Measurements from ENCODE around the gene CDC42EP5. TPM values are rescaled to one million over a fixed set of nuclear protein-coding genes. Genes with fewer than 3 reads are reported as not detected.
"Not testable (repeated sequence)": the region's sequence is repeated elsewhere in the genome, so short reads cannot be mapped to it uniquely, and the experiment has no call there.

The CDC42EP5 gene
- total and polyA plus RNA-seq, 10 of the 15 experiments (the other 5 are each of a cell fraction or from before 2014, with no cell fraction given), result 0.42 to 1.8 (median 1.4) TPM; not detected in 6

GRCh38 chr19:54493967-54494585 is 21.0 kb upstream of the CDC42EP5 start:
- no peak for FAIRE-seq
- H3K9ac ChIP-seq (ENCODE audit: control insufficient read depth, insufficient read depth, low read length), result no peak overlapping the region
- ChIA-PET CTCF (interaction anchor here (0.6 to 0.9 kb wide), 2 partner anchors 15 to 181 kb away, joined by 3 to 4 read pairs; no protein-coding TSS in a partner anchor), RAD21 (ENCODE audit: unreplicated experiment) (no interaction called here), POLR2A (no interaction called here), SMC1A (ENCODE audit: uncharacterized antibody, unreplicated experiment) (interaction anchor here (0.9 kb wide), 1 partner anchor 181 kb away, joined by 4 read pairs; no protein-coding TSS in a partner anchor)
- peak; percentile 41 for ATAC-seq
- H3K9me3 ChIP-seq (replicated peaks; ENCODE audit: control insufficient read depth, insufficient read depth, low read length), result no peaks in the 10 kb centered on the region
- no TSS peak for BruUV-seq (replicated peaks)
- H4K20me1 ChIP-seq (ENCODE audit: control insufficient read depth, insufficient read depth), result no peaks in the 10 kb centered on the region
- no peak overlapping the region; the same call in 1 of the 2 replicates for H3K4me2 ChIP-seq (ENCODE audit: control insufficient read depth, insufficient read depth)
- 8% methylated on average over 10 of the region's 10 CpGs for WGBS (ENCODE audit: insufficient coverage, insufficient replicate concordance, low lambda C conversion rate, missing lambda C conversion rate)
- H2AFZ ChIP-seq (ENCODE audit: control insufficient read depth, low read depth, low read length), result no peak overlapping the region
- in situ Hi-C loops (cut with MboI) (no loop called here), intact Hi-C loops (cut with micrococcal nuclease; ENCODE audit: unreplicated experiment) (no loop called here)
- no peaks in the 10 kb centered on the region for H3K36me3 ChIP-seq (ENCODE audit: control insufficient read depth in 2 of 2, insufficient read depth in 2 of 2, low read length in 1 of 2)
- DNase-seq (ENCODE audit: low read depth, low spot score), result no peak
- H3K27ac ChIP-seq (ENCODE audit: control insufficient read depth, insufficient read depth), result no peak overlapping the region
- H3K4me3 ChIP-seq, result no peak overlapping the region
- no peaks in the 10 kb centered on the region for H3K79me2 ChIP-seq (ENCODE audit: control insufficient read depth, insufficient read depth, low read length)
- no peaks in the 10 kb centered on the region for H3K27me3 ChIP-seq (replicated peaks in 1 of 2; ENCODE audit: control insufficient read depth in 2 of 2, insufficient read depth in 2 of 2, low read length in 1 of 2)
- peaks cover 5% of the 10 kb centered on the region; the same call in 1 of the 2 replicates for H3K4me1 ChIP-seq (ENCODE audit: control insufficient read depth, insufficient read depth, low read length)
- TF ChIP-seq EGR1 (IDR thresholded peaks at IDR 0.05; ENCODE audit: borderline replicate concordance in 1 of 2, low read depth in 2 of 2, low read length in 2 of 2) (no peak), BHLHE40 (IDR thresholded peaks at IDR 0.05; ENCODE audit: borderline replicate concordance in 1 of 2, low read depth in 2 of 2, low read length in 1 of 2) (peak in 1 of 2 experiments; percentile 49; a peak in 2 of 4 replicates)

GRCh38 chr19:54493056-54493455 is 20.0 kb upstream of the CDC42EP5 start:
- H3K79me2 ChIP-seq (ENCODE audit: control insufficient read depth, insufficient read depth, low read length); H3K4me2 ChIP-seq (ENCODE audit: control insufficient read depth, insufficient read depth); H3K27ac ChIP-seq (ENCODE audit: control insufficient read depth, insufficient read depth); SMC1A ChIA-PET (ENCODE audit: uncharacterized antibody, unreplicated experiment); ATAC-seq; H3K9me3 ChIP-seq (replicated peaks; ENCODE audit: control insufficient read depth, insufficient read depth, low read length); FAIRE-seq; CTCF ChIA-PET; POLR2A ChIA-PET; H2AFZ ChIP-seq (ENCODE audit: control insufficient read depth, low read depth, low read length); H3K4me3 ChIP-seq; H3K36me3 ChIP-seq (ENCODE audit: control insufficient read depth in 2 of 2, insufficient read depth in 2 of 2, low read length in 1 of 2); RAD21 ChIA-PET (ENCODE audit: unreplicated experiment); H3K4me1 ChIP-seq (ENCODE audit: control insufficient read depth, insufficient read depth, low read length); BruUV-seq (replicated peaks); H4K20me1 ChIP-seq (ENCODE audit: control insufficient read depth, insufficient read depth); H3K27me3 ChIP-seq (replicated peaks in 1 of 2; ENCODE audit: control insufficient read depth in 2 of 2, insufficient read depth in 2 of 2, low read length in 1 of 2); DNase-seq (ENCODE audit: low read depth, low spot score); H3K9ac ChIP-seq (ENCODE audit: control insufficient read depth, insufficient read depth, low read length); intact Hi-C loops (cut with micrococcal nuclease; ENCODE audit: unreplicated experiment); in situ Hi-C loops (cut with MboI): not testable (repeated sequence)
- 68% methylated on average over 5 of the region's 5 CpGs for WGBS (ENCODE audit: insufficient coverage, insufficient replicate concordance, low lambda C conversion rate, missing lambda C conversion rate)

Measured in GM12878 (cell line).